ENCODE measurements around the gene DUOXA1. TPM values are rescaled to one million over a fixed set of nuclear protein-coding genes. Genes with fewer than 3 reads are reported as not detected.

DUOXA1 gene
- total and polyA plus RNA-seq, 2 experiments from 2014 or later, result not detected

DNA sequence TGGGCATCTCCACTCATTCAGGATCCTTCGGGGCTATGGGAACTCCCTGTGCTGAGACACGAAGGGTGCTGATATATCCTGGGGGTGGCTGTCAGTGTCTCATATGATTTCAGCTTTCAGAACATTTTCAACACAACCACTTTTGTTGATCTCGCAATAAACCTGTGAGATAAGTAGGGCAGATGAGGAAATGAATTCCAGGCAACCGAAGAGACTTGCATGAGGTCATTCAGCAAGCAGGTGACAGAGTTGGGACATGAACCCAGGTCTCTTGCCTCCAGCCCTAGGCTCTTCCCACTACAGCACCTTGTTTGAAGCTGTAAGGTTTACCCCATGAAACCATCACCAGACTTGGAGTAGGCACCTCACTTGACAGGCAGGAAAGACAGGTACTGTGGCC lies 16.7 kb upstream of the DUOXA1 start:
- Histone ChIP-seq H3K4me1 (ENCODE audit: insufficient read depth) (no peaks in the 10 kb centered on the region), H3K4me2 (no peak overlapping the region), H3K36me3 (ENCODE audit: insufficient read depth) (no peaks in the 10 kb centered on the region), H3K4me3 (no peak overlapping the region), H2AFZ (no peak overlapping the region), H3K27ac (ENCODE audit: low read depth) (no peak overlapping the region), H3K27me3 (ENCODE audit: insufficient read depth) (no peaks in the 10 kb centered on the region), H3K9me2 (ENCODE audit: insufficient read depth) (no peaks in the 10 kb centered on the region), H3F3A (replicated peaks; ENCODE audit: low read depth) (no peaks in the 10 kb centered on the region), H3K79me2 (replicated peaks; ENCODE audit: insufficient read depth) (no peaks in the 10 kb centered on the region), H4K20me1 (replicated peaks; ENCODE audit: insufficient read depth) (no peaks in the 10 kb centered on the region)
- Mint-ChIP-seq H3K4me3 (no peak overlapping the region), H3K27ac (no peak overlapping the region), H3K4me1 (peaks cover 5% of the 10 kb centered on the region; the same call in 1 of the 3 replicates), H3K27me3 (ENCODE audit: insufficient read depth, low read depth, poor library complexity) (peaks cover 1% of the 10 kb centered on the region), H3K36me3 (ENCODE audit: low read depth) (no peaks in the 10 kb centered on the region), H3K9me3 (no peaks in the 10 kb centered on the region)
- ATAC-seq (no peak), DNase-seq (ENCODE audit: low spot score) (no peak)
- no peak for TF ChIP-seq ZNF331 (CRISPR knock-in tag; IDR thresholded peaks at IDR 0.05; ENCODE audit: low read depth)
- TF ChIP-seq, protein P1, sequence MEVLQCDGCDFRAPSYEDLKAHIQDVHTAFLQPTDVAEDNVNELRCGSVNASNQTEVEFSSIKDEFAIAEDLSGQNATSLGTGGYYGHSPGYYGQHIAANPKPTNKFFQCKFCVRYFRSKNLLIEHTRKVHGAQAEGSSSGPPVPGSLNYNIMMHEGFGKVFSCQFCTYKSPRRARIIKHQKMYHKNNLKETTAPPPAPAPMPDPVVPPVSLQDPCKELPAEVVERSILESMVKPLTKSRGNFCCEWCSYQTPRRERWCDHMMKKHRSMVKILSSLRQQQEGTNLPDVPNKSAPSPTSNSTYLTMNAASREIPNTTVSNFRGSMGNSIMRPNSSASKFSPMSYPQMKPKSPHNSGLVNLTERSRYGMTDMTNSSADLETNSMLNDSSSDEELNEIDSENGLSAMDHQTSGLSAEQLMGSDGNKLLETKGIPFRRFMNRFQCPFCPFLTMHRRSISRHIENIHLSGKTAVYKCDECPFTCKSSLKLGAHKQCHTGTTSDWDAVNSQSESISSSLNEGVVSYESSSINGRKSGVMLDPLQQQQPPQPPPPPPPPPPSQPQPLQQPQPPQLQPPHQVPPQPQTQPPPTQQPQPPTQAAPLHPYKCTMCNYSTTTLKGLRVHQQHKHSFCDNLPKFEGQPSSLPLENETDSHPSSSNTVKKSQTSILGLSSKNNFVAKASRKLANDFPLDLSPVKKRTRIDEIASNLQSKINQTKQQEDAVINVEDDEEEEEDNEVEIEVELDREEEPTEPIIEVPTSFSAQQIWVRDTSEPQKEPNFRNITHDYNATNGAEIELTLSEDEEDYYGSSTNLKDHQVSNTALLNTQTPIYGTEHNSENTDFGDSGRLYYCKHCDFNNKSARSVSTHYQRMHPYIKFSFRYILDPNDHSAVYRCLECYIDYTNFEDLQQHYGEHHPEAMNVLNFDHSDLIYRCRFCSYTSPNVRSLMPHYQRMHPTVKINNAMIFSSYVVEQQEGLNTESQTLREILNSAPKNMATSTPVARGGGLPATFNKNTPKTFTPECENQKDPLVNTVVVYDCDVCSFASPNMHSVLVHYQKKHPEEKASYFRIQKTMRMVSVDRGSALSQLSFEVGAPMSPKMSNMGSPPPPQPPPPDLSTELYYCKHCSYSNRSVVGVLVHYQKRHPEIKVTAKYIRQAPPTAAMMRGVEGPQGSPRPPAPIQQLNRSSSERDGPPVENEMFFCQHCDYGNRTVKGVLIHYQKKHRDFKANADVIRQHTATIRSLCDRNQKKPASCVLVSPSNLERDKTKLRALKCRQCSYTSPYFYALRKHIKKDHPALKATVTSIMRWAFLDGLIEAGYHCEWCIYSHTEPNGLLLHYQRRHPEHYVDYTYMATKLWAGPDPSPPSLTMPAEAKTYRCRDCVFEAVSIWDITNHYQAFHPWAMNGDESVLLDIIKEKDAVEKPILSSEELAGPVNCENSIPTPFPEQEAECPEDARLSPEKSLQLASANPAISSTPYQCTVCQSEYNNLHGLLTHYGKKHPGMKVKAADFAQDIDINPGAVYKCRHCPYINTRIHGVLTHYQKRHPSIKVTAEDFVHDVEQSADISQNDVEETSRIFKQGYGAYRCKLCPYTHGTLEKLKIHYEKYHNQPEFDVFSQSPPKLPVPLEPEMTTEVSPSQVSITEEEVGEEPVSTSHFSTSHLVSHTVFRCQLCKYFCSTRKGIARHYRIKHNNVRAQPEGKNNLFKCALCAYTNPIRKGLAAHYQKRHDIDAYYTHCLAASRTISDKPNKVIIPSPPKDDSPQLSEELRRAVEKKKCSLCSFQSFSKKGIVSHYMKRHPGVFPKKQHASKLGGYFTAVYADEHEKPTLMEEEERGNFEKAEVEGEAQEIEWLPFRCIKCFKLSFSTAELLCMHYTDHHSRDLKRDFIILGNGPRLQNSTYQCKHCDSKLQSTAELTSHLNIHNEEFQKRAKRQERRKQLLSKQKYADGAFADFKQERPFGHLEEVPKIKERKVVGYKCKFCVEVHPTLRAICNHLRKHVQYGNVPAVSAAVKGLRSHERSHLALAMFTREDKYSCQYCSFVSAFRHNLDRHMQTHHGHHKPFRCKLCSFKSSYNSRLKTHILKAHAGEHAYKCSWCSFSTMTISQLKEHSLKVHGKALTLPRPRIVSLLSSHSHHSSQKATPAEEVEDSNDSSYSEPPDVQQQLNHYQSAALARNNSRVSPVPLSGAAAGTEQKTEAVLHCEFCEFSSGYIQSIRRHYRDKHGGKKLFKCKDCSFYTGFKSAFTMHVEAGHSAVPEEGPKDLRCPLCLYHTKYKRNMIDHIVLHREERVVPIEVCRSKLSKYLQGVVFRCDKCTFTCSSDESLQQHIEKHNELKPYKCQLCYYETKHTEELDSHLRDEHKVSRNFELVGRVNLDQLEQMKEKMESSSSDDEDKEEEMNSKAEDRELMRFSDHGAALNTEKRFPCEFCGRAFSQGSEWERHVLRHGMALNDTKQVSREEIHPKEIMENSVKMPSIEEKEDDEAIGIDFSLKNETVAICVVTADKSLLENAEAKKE (CRISPR knock-in tag; IDR thresholded peaks at IDR 0.05), result no peak
- TF ChIP-seq STAT1 (IDR thresholded peaks at IDR 0.05; ENCODE audit: unreplicated experiment), result no peak
- no peak for TF ChIP-seq EZH2 (IDR thresholded peaks at IDR 0.05; ENCODE audit: low read depth, unreplicated experiment)
- TF ChIP-seq, protein P2, sequence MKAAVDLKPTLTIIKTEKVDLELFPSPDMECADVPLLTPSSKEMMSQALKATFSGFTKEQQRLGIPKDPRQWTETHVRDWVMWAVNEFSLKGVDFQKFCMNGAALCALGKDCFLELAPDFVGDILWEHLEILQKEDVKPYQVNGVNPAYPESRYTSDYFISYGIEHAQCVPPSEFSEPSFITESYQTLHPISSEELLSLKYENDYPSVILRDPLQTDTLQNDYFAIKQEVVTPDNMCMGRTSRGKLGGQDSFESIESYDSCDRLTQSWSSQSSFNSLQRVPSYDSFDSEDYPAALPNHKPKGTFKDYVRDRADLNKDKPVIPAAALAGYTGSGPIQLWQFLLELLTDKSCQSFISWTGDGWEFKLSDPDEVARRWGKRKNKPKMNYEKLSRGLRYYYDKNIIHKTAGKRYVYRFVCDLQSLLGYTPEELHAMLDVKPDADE (IDR thresholded peaks at IDR 0.05), result no peak
- no peak for TF ChIP-seq CREB1 (CRISPR knock-in tag; IDR thresholded peaks at IDR 0.05; ENCODE audit: low read depth)
- TF ChIP-seq JUNB (IDR thresholded peaks at IDR 0.05; ENCODE audit: unreplicated experiment), result no peak
- no peak for TF ChIP-seq NANOG (IDR thresholded peaks at IDR 0.05; ENCODE audit: borderline replicate concordance)
- TF ChIP-seq, protein P3, sequence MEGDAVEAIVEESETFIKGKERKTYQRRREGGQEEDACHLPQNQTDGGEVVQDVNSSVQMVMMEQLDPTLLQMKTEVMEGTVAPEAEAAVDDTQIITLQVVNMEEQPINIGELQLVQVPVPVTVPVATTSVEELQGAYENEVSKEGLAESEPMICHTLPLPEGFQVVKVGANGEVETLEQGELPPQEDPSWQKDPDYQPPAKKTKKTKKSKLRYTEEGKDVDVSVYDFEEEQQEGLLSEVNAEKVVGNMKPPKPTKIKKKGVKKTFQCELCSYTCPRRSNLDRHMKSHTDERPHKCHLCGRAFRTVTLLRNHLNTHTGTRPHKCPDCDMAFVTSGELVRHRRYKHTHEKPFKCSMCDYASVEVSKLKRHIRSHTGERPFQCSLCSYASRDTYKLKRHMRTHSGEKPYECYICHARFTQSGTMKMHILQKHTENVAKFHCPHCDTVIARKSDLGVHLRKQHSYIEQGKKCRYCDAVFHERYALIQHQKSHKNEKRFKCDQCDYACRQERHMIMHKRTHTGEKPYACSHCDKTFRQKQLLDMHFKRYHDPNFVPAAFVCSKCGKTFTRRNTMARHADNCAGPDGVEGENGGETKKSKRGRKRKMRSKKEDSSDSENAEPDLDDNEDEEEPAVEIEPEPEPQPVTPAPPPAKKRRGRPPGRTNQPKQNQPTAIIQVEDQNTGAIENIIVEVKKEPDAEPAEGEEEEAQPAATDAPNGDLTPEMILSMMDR (conservative IDR thresholded peaks at IDR 0.05; ENCODE audit: low read depth in 2 of 2), result no peak
- TF ChIP-seq ZNF114 (CRISPR knock-in tag; IDR thresholded peaks at IDR 0.05), result no peak
- no peak for TF ChIP-seq POLR2AphosphoS5 (IDR thresholded peaks at IDR 0.05; ENCODE audit: low read depth)
- TF ChIP-seq, protein P4, sequence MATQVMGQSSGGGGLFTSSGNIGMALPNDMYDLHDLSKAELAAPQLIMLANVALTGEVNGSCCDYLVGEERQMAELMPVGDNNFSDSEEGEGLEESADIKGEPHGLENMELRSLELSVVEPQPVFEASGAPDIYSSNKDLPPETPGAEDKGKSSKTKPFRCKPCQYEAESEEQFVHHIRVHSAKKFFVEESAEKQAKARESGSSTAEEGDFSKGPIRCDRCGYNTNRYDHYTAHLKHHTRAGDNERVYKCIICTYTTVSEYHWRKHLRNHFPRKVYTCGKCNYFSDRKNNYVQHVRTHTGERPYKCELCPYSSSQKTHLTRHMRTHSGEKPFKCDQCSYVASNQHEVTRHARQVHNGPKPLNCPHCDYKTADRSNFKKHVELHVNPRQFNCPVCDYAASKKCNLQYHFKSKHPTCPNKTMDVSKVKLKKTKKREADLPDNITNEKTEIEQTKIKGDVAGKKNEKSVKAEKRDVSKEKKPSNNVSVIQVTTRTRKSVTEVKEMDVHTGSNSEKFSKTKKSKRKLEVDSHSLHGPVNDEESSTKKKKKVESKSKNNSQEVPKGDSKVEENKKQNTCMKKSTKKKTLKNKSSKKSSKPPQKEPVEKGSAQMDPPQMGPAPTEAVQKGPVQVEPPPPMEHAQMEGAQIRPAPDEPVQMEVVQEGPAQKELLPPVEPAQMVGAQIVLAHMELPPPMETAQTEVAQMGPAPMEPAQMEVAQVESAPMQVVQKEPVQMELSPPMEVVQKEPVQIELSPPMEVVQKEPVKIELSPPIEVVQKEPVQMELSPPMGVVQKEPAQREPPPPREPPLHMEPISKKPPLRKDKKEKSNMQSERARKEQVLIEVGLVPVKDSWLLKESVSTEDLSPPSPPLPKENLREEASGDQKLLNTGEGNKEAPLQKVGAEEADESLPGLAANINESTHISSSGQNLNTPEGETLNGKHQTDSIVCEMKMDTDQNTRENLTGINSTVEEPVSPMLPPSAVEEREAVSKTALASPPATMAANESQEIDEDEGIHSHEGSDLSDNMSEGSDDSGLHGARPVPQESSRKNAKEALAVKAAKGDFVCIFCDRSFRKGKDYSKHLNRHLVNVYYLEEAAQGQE (IDR thresholded peaks at IDR 0.05; ENCODE audit: unreplicated experiment), result no peak
- no peak for TF ChIP-seq EZH2phosphoT487 (IDR thresholded peaks at IDR 0.05; ENCODE audit: unreplicated experiment)
